ENCODE data around the gene JAKMIP3.

Gene JAKMIP3

DNA sequence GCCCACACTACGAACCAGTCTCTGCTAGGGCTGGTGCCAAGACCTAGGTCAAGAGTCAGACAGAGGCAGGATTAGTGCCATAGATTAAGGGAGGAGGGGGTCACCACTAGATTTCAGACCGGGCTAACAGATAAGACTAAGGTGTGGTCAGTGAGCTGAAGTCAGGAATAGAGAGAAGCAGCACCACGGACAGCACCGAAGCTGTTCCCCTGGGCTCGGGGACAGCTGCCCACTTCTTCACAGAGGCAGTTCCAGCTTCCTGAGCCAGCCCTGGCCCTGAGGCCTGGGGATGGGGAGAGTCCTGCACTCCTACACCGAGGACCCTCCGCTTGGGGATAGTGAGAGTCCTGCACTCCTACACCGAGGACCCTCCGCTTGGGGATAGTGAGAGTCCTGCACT lies 11.2 kb upstream of the JAKMIP3 start:
- DNase-seq (ENCODE audit: insufficient read length, low spot score) (no peak), FAIRE-seq (no peak)
- TF ChIP-seq, protein P1, sequence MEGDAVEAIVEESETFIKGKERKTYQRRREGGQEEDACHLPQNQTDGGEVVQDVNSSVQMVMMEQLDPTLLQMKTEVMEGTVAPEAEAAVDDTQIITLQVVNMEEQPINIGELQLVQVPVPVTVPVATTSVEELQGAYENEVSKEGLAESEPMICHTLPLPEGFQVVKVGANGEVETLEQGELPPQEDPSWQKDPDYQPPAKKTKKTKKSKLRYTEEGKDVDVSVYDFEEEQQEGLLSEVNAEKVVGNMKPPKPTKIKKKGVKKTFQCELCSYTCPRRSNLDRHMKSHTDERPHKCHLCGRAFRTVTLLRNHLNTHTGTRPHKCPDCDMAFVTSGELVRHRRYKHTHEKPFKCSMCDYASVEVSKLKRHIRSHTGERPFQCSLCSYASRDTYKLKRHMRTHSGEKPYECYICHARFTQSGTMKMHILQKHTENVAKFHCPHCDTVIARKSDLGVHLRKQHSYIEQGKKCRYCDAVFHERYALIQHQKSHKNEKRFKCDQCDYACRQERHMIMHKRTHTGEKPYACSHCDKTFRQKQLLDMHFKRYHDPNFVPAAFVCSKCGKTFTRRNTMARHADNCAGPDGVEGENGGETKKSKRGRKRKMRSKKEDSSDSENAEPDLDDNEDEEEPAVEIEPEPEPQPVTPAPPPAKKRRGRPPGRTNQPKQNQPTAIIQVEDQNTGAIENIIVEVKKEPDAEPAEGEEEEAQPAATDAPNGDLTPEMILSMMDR (IDR thresholded peaks at IDR 0.05; ENCODE audit: insufficient read depth, missing control alignments), result no peak

DNA sequence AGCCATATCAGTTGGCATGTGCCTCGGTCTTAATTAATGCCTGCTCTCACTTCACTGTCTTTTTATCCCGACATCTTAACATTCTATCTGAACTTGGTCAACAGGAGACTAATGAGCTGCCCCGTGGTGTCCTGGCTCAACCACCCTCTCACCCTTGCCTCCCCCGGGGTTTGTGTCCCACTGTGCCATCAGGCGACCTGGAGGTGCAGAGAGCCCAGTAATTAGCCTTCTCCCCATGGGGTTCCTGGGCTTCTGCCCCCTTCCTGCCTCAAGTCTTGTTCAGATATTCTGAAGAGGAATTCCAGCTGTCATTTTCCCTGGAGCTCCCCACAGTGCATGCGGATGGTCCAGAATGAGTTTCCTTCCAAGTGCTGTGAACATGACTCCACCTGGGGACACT lies 10.1 kb upstream of the JAKMIP3 start:
- DNase-seq (ENCODE audit: insufficient read length, low spot score), result no peak
- TF ChIP-seq, protein P1 (IDR thresholded peaks at IDR 0.05; ENCODE audit: insufficient read depth, missing control alignments), result no peak
- FAIRE-seq, result no peak

DNA sequence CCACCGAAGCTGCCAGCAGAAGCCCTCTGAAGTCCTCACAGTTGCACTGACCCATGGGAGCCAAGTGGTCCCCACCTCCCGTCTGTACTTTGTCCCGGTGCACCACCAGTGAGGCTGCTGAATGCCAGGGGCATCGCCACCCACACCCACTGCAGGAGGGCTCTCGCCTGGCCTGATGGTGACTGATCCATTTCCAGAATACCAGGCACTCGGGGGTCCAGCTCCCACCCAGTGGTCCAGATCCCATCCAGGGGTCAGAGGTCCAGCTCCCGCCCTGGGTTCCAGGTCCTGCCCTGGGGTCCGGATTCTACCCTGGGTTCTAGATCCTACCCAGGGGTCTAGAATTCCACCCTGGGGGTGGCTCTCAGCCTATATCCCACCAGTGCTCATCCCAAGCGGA lies 9.1 kb upstream of the JAKMIP3 start:
- no peak for DNase-seq (ENCODE audit: insufficient read length, low spot score)
- TF ChIP-seq, protein P1 (IDR thresholded peaks at IDR 0.05; ENCODE audit: insufficient read depth, missing control alignments), result no peak
- FAIRE-seq, result no peak

DNA sequence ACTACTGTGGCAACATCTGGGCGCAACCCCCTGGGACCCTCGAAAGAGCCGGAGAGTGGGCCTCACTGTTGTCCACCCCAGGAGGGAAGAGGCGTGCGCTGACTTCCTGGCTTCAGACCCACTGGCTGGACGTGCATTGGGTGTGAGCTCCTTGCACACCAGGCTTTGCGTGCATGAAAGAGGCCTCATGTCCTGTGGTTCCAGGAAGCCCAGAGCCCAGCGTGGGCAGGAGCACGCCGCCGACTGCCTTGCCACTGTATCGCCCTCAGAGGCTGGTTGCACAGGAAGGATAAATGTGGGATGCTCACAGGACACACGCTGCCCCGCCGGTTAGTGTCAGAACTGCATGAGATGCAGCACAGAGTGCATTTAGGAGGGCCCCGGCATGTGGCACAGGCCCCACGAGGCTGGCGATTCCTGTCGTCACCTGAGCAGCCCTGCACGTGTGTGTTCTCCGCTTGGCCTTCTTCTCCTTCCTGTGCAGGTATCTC lies 8.5 kb upstream of the JAKMIP3 start:
- DNase-seq (ENCODE audit: insufficient read length, low spot score), result no peak
- no peak for FAIRE-seq
- TF ChIP-seq, protein P1 (IDR thresholded peaks at IDR 0.05; ENCODE audit: insufficient read depth, missing control alignments), result no peak

DNA sequence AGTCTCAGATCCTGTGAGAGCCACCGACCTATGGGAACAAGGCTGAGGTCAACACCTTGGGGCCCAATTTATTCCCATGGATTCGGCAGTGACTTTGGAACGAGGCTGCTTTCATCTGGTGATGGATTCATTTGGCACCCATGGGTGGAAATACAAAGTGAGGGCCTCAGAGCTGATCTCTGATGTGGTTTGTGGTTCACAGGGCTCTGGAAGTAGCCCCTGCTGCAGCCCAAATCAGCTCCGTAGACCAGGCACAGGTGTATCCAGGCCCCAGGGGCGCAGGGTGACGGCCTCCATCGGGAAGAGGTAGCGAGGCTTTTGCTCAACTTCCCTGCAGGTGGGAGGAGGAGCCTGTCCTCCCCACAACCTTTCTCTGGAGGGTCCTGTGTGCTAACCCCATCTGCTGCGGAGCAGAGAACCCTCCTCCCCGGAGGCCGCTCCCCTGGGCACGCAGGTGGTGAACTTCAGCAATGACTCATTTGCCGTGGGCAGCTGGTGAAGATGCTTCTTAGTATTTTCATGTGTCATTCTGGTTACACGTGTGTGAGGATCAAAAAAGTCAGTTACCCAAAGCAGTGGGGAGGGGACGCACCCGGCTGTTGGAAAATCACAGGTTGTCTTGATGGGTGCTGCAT lies 7.5 kb upstream of the JAKMIP3 start:
- TF ChIP-seq, protein P1 (IDR thresholded peaks at IDR 0.05; ENCODE audit: insufficient read depth, missing control alignments), result no peak
- no peak for FAIRE-seq

DNA sequence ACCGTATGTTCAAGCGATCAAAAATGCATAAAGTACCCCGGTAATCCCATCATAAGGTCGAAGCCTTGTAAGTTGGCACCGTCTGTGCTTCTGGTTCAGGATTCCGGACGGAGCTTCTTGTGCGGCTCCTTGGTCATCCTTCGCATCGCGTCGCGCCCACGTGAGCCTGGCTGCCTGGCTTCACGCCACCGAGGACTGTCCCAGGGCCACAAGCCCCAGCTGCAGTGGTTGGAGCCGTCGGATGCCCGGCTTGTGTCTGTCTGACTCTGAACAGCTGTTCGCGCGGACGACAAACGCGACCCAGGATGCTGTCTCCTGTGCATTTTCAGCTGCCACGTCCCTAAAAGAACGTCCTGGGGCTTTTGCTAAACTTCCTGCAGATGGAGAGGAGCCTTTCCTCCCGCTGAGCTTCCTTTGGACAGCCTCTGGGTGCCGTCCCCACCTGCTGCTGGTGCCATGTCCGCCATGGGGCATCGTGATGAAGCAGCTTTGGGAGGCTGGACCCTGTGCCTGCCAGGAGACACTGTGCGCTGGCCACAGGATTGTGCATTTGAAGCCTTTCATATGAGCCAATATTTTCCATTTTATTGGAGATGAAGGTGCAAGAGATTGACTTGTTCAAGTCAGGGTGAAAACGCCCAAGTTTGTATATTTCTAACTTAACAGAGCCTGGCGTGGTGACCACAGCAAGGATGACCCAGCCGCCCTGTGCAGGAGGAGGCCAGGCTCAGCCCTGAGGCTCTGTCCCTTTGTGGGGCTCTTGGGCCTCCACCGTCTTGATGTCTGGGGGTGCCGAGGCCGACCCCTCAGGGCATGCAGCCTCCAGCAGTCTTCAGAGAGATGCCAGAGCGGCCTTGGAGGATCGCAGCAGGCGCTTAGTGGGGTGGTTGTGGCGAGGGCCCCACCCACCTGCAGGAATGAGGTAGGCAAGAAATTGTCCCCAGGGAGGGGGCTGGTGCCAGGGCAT lies 6.7 kb upstream of the JAKMIP3 start:
- no peak for DNase-seq (ENCODE audit: insufficient read length, low spot score)
- TF ChIP-seq, protein P1 (IDR thresholded peaks at IDR 0.05; ENCODE audit: insufficient read depth, missing control alignments), result no peak
- FAIRE-seq, result no peak

More for the DNA sequence above, 7.5 kb upstream of the JAKMIP3 start:
- no peak for DNase-seq (ENCODE audit: insufficient read length, low spot score)

All from D721Med (cell line).